GM12891 (cell line): ENCODE measurements around the gene COA7.

Source experiments
- PAX5 ChIP-seq: IDR thresholded peaks from 2 replicates; pipeline ENCODE4 v1.6.1; 2011; ENCODE audit warnings: low read length, moderate library complexity, mild to moderate bottlenecking; ENCODE audit not compliant: insufficient read depth, severe bottlenecking
- POLR2A ChIP-seq: IDR thresholded peaks from 2 replicates; pipeline ENCODE4 v1.6.1; 2011; ENCODE audit warnings: low read depth, low read length, control low read depth
- POLR2AphosphoS5 ChIP-seq: IDR thresholded peaks from 2 replicates; pipeline ENCODE4 v1.6.1; 2011; ENCODE audit warnings: low read depth, low read length, control low read depth
- POU2F2 ChIP-seq: IDR thresholded peaks from 2 replicates; pipeline ENCODE4 v1.6.1; 2011; ENCODE audit warnings: low read depth, mild to moderate bottlenecking, control low read depth, low read length, moderate library complexity
- SPI1 ChIP-seq: IDR thresholded peaks from 2 replicates; pipeline ENCODE4 v1.6.1; 2011; ENCODE audit warnings: low read depth, low read length, control low read depth
- TAF1 ChIP-seq: IDR thresholded peaks from 2 replicates; pipeline ENCODE4 v1.6.1; 2011; ENCODE audit warnings: low read depth, low read length, control low read depth

GRCh38 chr1:52645261-52645660 is 52.9 kb downstream of the COA7 start:
- TF ChIP-seq POLR2A (no peak), TAF1 (no peak), POLR2AphosphoS5 (no peak), POU2F2 (no peak), SPI1 (no peak), PAX5 (no peak)
